Measurements from ENCODE around the gene OTULIN.

Gene OTULIN

DNA sequence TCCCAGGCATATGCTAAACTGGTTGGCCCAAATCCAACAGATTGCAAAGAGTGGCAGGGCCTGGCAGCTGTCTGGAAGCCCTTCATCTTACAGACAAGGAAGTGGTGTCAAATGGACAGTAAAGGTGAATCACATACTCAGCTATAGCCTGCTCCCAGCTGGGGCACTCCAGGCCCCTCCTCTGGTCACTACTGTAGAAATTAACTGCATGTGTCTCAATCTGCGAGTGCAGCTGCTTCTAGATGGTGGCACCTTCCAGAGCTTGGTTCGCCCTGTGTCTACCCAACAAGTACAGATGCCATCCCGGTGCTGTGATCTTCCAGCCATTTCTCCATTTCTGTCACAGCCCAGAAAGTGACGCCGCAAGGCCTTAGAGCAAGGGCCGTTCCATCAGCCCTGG is 50.2 kb downstream of the OTULIN start:
- TF ChIP-seq BHLHE40 (IDR thresholded peaks at IDR 0.05; ENCODE audit: borderline replicate concordance), result no peak
- TF ChIP-seq ARNT (IDR thresholded peaks at IDR 0.05), result no peak
- TF ChIP-seq SP1 (IDR thresholded peaks at IDR 0.05), result no peak
- no peak for TF ChIP-seq HDGF (IDR thresholded peaks at IDR 0.05; ENCODE audit: borderline replicate concordance)
- no peak for TF ChIP-seq LEF1 (IDR thresholded peaks at IDR 0.05; ENCODE audit: borderline replicate concordance)
- TF ChIP-seq FOXA1 (IDR thresholded peaks at IDR 0.05), result no peak
- no peak for DNase-seq (ENCODE audit: extremely low spot score)
- CTCF ChIA-PET, result no interaction called here
- POLR2A ChIA-PET, result interaction anchor here (0.8 kb wide), 1 partner anchor 58 kb away, joined by 3 read pairs; no protein-coding TSS in a partner anchor

DNA sequence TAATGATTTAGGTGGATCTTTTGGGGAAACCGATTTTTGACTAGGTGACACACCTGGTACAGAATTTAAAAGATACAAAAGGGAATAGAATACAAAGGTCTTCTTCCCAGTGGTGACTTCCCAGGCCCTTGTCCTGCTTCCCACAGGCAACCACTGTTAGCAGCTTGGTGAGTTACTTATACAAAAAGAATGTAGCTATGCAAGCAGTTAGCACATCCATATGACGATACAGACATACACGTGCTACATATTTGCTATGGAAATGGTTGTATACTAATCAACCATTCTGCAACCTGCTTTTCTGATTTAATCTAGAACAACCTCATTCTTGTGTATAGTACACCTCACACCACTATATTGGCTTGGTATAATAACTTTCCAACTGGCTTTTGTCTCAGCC is 51.0 kb downstream of the OTULIN start:
- TF ChIP-seq FOXA1 (IDR thresholded peaks at IDR 0.05), result no peak
- no peak for TF ChIP-seq HDGF (IDR thresholded peaks at IDR 0.05; ENCODE audit: borderline replicate concordance)
- TF ChIP-seq SUZ12 (IDR thresholded peaks at IDR 0.05), result no peak
- no peak for TF ChIP-seq FOXK2 (IDR thresholded peaks at IDR 0.05)
- no peak for TF ChIP-seq ARNT (IDR thresholded peaks at IDR 0.05)
- TF ChIP-seq ELF4 (IDR thresholded peaks at IDR 0.05), result no peak
- TF ChIP-seq LEF1 (IDR thresholded peaks at IDR 0.05; ENCODE audit: borderline replicate concordance), result no peak
- TF ChIP-seq NFRKB (IDR thresholded peaks at IDR 0.05), result no peak
- TF ChIP-seq CTBP1 (IDR thresholded peaks at IDR 0.05; ENCODE audit: borderline replicate concordance), result no peak
- no peak for TF ChIP-seq SP1 (IDR thresholded peaks at IDR 0.05)
- no peak for TF ChIP-seq TARDBP (IDR thresholded peaks at IDR 0.05)
- TF ChIP-seq, protein P1, sequence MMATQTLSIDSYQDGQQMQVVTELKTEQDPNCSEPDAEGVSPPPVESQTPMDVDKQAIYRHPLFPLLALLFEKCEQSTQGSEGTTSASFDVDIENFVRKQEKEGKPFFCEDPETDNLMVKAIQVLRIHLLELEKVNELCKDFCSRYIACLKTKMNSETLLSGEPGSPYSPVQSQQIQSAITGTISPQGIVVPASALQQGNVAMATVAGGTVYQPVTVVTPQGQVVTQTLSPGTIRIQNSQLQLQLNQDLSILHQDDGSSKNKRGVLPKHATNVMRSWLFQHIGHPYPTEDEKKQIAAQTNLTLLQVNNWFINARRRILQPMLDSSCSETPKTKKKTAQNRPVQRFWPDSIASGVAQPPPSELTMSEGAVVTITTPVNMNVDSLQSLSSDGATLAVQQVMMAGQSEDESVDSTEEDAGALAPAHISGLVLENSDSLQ (IDR thresholded peaks at IDR 0.05), result no peak
- no peak for TF ChIP-seq FOXM1 (IDR thresholded peaks at IDR 0.05; ENCODE audit: borderline replicate concordance)
- TF ChIP-seq ZNF384 (IDR thresholded peaks at IDR 0.05), result no peak
- TF ChIP-seq BHLHE40 (IDR thresholded peaks at IDR 0.05; ENCODE audit: borderline replicate concordance), result no peak
- TF ChIP-seq L3MBTL2 (conservative IDR thresholded peaks at IDR 0.05), result no peak
- DNase-seq (ENCODE audit: extremely low spot score), result no peak
- ChIA-PET POLR2A (no interaction called here), CTCF (no interaction called here)

DNA sequence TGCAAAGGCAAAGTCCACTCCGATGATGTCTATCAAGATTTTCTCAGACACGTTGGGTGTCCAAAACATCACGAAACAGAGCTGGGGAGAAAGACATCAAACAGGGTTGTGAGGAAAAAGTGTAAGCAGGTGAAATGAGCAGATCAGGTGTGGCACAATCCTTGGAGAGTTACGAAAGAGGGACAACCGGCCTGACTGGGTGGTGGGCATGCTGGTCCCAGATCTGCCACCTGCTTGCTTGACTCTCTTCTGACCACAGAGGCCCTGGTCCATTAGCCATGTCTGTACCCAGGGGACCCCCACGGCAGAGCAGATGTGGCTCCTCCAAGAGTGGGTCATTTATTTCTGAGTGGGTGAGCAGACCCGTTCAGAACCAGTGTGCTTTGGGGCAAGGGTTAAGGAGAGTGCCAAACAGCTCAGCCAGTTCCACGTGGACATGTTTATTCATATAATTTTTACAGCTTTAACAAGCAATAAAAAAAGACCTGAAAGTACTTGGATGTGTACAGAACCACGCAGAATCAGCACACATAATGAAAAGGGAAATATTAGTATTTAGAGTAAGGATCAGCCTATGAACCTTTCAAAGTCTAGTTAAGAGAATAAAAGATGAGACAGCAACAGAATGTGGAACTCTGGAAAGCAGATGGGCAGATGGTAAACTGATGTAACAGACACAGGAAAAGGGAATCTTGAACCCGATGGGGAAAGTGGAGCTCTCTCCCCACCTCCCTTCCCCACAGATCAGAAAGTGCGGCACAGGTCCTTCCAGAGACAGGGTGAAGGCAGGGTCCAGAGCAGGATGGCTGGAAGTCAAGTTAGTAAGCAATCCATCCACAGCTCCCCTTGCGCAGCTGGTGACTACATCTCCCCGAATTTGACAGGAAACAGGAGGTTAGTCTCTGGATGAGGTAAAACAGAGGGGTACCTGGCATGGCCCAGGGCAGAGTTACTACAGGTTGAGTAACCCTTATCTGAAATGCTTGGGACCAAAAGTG is 52.5 kb downstream of the OTULIN start:
- TF ChIP-seq FOXK2 (IDR thresholded peaks at IDR 0.05) (no peak), CTBP1 (IDR thresholded peaks at IDR 0.05; ENCODE audit: borderline replicate concordance) (no peak), FOXM1 (IDR thresholded peaks at IDR 0.05; ENCODE audit: borderline replicate concordance) (no peak), LEF1 (IDR thresholded peaks at IDR 0.05; ENCODE audit: borderline replicate concordance) (no peak), SP1 (IDR thresholded peaks at IDR 0.05) (no peak), NFRKB (IDR thresholded peaks at IDR 0.05) (no peak), ARNT (IDR thresholded peaks at IDR 0.05) (no peak), L3MBTL2 (conservative IDR thresholded peaks at IDR 0.05) (no peak), FOXA1 (IDR thresholded peaks at IDR 0.05) (no peak), SUZ12 (IDR thresholded peaks at IDR 0.05) (no peak), ELF4 (IDR thresholded peaks at IDR 0.05) (no peak), TARDBP (IDR thresholded peaks at IDR 0.05) (no peak), ZNF384 (IDR thresholded peaks at IDR 0.05) (no peak), HDGF (IDR thresholded peaks at IDR 0.05; ENCODE audit: borderline replicate concordance) (no peak), BHLHE40 (IDR thresholded peaks at IDR 0.05; ENCODE audit: borderline replicate concordance) (no peak)
- TF ChIP-seq, protein P1 (IDR thresholded peaks at IDR 0.05), result no peak
- DNase-seq (ENCODE audit: extremely low spot score), result no peak
- CTCF ChIA-PET, result no interaction called here
- POLR2A ChIA-PET, result no interaction called here

DNA sequence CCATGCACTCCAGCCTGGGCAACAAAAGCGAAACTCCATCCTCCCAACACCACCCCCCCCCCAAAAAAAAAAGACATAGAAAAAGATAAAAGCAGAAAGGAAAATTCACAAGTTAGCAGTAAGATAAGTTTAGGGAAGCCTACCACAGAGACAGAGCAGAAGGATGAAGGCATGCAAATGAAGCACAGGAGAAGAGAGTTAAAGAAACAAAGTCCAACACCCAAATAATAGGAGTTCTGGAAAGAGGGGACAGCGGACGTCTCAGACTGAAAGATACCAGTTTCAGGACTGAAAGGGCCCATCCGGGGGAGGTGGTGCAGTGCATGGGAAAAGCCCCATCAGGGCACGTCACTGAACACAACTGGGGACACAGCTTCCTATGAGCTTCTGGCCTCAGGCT is 54.3 kb downstream of the OTULIN start:
- CTCF ChIA-PET, result no interaction called here

DNA sequence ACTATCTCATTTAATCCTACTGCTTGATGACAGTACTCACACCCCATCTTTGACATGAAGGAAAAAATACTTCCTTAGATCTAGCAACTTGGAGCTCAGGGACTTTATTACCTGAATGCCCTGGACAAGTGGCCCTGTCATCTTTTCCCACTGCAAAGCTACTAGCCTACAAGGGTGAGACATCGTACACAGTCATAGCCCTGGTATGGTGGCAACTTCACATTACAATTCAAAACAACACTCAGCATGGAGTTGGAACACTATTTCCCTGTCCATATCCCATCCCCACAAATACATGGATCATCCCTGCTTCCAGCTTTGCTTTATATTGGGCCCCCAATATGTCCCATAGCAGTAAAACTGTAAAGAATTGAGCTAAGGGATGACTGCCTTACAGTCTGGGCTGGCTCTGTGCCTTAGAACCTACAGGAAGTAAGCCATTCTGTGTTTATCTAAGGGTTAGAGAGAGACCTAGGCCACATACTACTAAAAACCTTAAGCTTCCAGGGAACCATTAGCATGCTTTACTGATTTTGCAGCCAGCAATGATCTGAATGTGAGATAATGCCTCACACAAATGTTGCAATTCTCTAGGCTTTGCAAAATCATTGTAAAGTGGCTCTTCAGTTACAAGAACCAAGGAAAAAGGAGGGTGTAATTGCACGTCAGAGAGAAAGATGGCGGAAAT is 55.9 kb downstream of the OTULIN start:
- ChIA-PET CTCF (interaction anchor here (2.4 kb wide), 1 partner anchor 284 kb away, joined by 5 read pairs; no protein-coding TSS in a partner anchor), POLR2A (no interaction called here)
- TF ChIP-seq ZNF384 (IDR thresholded peaks at IDR 0.05) (no peak), CTBP1 (IDR thresholded peaks at IDR 0.05; ENCODE audit: borderline replicate concordance) (no peak), NFRKB (IDR thresholded peaks at IDR 0.05) (no peak), SP1 (IDR thresholded peaks at IDR 0.05) (no peak), FOXM1 (IDR thresholded peaks at IDR 0.05; ENCODE audit: borderline replicate concordance) (no peak), ELF4 (IDR thresholded peaks at IDR 0.05) (no peak), FOXK2 (IDR thresholded peaks at IDR 0.05) (no peak), LEF1 (IDR thresholded peaks at IDR 0.05; ENCODE audit: borderline replicate concordance) (no peak), BHLHE40 (IDR thresholded peaks at IDR 0.05; ENCODE audit: borderline replicate concordance) (no peak), SUZ12 (IDR thresholded peaks at IDR 0.05) (no peak)
- TF ChIP-seq, protein P1 (IDR thresholded peaks at IDR 0.05), result no peak
- DNase-seq (ENCODE audit: extremely low spot score), result no peak

More for the DNA sequence above, 54.3 kb downstream of the OTULIN start:
- DNase-seq (ENCODE audit: extremely low spot score), result no peak
- TF ChIP-seq ZNF384 (IDR thresholded peaks at IDR 0.05) (no peak), SUZ12 (IDR thresholded peaks at IDR 0.05) (no peak), FOXK2 (IDR thresholded peaks at IDR 0.05) (no peak), SP1 (IDR thresholded peaks at IDR 0.05) (no peak)
- TF ChIP-seq, protein P1 (IDR thresholded peaks at IDR 0.05), result no peak
- POLR2A ChIA-PET, result no interaction called here
